Kasumi-1 (cell line): ENCODE results near the gene EPHA2.

Source experiments
- DNase-seq, 2 experiments: peaks; one replicate each; lab custom pipeline; 2025; lab: John Stamatoyannopoulos, UW

Gene EPHA2

DNA sequence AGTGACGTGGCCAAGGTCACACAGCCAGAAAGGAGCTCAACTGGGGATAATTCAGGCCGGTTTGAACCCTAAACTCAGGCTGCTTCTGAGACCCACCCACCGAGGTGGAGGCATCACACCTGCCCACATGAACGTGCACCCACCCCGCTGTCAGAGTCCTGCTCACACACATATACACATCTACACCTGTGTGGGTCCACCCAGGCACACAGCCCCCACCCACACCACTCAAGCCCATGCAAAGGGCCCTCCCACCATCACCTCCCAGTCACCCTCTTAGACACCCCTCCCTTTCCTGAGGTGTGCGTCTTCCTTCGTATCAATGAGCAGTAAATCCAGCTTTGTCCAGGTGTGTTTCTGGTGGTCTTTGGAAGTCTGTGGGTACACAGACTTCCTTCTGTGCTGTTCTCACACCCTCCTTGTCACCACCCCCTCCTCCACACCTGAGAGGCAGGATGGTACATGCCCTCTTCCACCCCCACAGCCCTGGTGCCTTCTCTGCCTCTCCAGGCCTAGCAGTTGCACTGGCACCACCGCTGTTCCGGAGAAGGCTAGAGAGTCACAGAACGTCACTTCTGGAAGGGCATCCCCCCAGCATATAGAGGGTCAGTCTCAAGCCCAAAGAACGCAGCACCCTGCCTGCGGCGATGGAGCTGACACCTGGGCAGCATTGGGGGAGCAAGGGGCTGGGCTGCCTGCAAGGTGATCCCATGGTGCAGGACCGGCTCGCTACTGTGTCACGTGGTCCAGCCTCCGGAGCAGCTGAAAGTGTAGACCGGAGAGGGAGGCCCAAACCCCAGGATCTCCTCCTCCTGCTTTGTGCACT lies 63.6 kb downstream of the EPHA2 start:
- DNase-seq, result no peak

- DNase-seq, result no peak
Measured at GRCh38 chr1:16091296-16091695, 64.6 kb downstream of the EPHA2 start.

GRCh38 chr1:16090076-16090826 lies 65.6 kb downstream of the EPHA2 start:
- no peak for DNase-seq

DNA sequence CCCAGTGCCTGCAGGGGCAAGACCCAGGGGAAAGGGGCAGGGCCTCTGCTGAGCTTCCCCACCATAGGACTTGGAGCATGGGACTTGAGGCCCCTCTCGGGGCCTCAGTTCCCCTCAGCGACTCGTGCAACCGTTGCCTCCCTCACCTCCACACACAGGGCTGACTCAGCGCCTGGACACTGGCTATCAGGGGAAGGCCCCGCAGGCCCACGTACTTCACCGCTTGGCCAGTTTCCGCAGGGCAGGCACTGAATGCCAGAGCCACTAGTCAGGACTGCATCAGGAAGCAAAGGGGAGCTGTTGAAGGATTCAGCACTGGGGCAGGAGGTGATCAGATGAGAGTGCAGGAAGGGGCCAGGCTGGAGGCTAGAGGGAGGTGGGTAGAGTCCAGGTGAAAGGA lies 66.9 kb downstream of the EPHA2 start:
- no peak for DNase-seq

- DNase-seq, result no peak
Measured at GRCh38 chr1:16088351-16088911, 67.4 kb downstream of the EPHA2 start.

DNA sequence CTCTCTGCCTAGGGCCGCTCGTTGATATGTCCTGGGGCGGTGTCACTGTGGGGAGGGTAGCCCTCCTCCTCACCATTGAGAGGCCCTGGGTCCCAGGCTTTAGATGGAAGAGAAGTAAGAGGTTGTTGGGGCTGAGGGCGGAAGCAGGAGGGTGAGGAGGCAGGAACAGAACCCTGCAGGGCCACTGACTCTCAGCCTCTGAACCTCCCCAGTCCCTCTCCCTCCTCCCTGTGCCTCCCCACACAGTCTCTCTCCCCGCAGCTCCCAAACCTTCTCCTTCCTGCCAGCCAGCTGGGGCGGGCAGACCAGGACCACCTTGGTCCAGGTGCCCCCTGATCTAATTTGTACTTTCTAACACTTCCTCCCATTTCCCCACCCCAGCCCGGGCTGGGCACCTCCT lies 68.1 kb downstream of the EPHA2 start:
- no peak for DNase-seq

DNA sequence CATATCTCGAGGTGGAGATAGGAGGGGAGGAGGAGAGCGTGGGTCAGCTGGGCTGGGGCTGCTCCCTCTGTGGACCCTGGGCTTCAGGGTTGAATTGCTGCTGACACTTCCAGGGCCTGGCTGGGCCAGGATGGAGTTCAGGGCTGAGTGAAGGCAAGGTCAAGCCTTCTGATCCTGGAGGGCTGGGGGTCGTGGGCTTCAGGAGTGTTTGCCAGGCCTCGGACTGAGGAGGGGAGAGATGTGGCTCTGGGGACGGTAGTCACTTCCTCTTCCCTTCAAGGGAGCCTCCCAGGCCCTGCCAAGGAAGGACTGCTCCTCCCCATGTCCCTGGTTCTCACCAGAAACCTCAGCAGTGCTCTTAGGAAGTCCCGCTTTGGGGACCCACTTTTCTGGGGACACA lies 70.3 kb downstream of the EPHA2 start:
- peak in 1 of 2 experiments; percentile 13 for DNase-seq

DNA sequence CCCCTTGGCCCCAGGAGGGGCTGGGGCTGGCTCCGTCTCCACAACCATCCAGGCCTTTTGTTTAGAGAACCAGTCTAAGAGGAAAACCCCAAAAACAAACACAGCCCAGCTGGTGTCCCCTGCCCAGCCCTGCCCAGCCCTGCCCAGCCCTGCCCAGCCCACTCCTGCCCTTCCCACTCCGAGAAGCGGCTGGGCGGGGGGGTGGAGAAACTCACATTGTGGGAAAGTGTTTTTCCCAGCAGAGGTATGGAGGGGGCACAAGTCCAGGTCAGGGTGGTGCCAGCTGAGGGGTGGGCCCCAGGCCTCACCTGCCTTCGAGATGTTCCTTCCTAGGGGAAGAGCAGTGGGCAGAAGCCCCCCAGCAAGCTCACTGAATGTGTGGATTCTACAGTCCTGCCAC lies 72.4 kb downstream of the EPHA2 start:
- no peak for DNase-seq

DNA sequence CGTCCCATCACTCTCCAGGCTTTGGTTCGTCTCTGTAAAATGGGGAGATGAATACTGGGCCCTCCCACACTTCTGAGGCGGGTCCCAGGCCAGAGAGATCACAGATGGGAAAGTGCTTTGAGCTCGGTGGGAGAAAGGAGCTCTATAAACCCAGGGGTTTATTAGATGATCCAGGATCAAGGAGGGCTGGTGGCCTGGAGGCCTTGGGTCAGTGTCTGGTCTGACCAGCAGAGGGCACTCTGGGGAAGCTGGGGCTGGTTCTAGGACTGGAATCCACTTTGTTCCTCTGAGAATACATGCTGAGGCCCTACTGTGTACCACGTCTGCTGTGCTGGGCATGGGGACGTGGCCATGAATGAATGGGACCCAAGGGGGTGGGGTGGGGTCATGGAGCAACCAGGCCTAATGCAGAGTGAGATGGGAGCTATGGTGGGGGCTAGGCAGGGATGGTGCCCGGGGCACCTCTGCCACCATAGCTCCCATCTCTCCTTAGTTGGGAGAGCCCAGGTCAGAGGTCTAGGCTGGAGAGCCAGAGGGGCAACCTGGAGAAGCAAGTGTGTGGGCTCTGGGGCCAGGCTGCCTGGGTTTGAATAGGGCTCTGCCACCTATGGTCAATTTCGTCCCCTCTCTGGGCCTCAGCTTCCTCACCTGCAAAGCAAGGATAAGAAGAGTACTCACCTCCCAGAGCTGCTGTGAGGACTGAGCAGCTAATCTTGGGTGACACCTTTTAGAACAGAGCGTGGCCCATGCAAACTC lies 73.4 kb downstream of the EPHA2 start:
- DNase-seq, result peak; percentile 47 to 58

DNA sequence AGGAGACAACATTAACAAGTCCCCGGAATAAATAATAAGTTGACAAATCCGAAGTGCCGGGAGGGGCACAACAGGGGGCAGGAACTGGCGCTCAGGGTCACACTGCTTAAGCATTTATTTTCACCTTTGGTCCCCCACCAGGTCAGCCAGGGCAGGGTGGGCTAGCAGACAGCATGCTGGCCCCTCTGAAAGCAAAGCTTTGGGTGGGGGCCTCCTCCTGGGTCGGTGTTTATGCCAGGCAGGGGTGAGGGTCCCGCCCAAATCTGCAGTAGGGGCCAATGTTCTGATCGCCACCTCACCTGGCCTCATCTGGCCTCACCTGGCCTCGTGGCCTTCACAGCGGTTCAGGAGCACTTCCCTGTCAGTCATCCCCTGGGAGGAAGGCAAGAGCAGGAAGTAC lies 74.2 kb downstream of the EPHA2 start:
- DNase-seq, result no peak

DNA sequence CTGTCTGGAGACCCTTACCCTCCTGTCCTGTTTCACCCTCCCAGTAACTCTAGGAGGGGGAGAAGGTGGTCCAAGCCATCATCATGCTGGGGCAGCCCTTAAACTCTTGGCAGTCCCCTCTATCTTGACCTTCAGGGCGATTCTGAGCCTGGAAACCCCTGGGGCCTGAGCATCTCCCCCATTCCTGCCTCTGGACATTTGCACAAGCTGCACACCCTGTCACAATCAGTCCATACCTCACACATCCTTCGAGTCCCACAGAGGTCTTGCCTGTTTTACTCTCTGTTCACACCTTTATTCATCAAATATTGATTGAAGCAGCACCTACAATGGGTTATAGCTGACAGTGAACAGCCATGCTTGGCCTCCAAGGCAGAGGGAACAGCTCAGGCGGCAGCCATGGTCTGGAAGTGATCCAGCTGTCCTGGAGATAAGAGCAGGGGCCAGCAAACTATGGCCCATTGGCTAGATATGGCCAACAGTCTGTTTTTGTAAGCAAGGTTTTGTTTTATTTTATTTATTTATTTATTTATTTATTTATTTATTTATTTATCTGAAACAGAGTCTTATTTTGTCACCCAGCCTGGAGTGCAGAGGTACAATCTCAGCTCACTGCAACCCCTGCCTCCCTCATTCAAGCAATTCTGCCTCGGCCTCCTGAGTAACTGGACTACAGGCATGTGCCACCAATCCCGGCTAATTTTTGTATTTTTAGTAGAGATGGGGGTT lies 75.3 kb downstream of the EPHA2 start:
- no peak for DNase-seq

DNA sequence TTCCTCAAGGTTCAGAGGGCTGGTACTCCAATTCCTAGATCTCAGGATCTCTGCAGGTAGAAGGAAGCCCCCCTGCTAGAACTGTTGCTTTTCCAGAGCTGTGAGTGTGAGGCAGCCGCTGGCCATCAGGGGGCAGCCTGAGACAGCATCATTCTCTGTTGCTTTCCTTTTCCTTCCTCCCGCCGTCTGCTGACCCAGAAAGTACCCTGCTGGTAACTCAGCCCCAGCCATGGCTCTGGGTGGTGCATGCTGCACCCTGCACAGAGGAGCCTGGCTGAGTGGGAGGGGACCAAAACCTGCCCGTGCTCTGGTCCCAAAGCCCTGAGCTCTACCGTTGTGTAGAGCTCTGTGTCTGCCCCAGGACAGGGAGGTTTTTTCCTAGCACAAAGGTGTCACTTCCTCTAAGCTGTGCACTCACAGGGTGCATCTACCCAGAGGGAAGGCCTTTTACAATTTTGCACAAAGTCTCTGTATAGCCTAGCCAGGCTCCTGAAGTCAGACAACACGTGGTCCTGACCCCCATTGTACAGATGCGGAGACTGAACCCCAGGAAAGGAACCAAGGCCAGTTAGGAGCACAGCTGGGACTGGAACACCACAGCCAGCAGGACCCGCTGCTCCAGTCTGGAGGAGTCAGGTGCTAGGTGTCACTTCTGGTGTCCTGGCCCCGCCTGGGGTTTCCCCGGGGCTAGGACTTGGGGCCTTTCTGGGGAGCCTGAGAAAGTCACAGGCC lies 76.8 kb downstream of the EPHA2 start:
- peak; percentile 66 to 82 for DNase-seq

GRCh38 chr1:16077406-16078245 lies 78.2 kb downstream of the EPHA2 start:
- no peak for DNase-seq

- no peak for DNase-seq
Measured at GRCh38 chr1:16076865-16077238, 79.0 kb downstream of the EPHA2 start.

- DNase-seq, result no peak
Measured at GRCh38 chr1:16076031-16076864, 79.6 kb downstream of the EPHA2 start.

DNA sequence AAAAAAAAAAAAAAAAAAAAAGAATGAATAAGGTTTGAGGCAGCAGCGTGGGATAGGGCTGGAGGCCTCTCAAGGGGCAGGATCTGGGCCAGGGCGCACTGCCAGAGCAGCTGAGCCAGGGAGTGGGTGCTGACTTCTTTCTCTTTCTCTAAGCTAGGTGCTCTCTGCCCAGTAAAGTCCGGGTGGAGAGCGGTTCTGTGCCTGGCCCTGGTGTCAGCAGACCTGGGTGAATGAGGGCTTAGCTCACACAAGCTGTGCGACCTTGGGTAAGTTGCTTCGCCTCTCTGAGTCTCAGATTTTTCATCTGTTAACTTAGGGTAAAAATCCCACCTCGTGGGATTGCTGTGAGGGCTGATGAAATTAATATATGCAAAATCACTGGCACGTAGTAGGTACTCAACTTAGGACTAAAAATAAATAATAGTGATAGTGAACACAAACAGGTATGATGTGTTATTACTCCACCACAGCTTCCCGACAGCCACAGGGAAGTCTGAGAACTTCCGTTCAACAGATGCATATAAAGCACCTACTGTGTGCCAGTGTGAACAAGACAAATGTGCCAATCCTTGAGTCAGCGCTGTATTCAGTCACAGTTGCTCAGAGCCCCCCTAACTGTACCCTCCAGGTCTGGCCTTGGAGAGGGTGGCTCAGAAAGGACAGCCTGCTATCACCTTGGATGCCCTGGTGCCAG lies 80.4 kb downstream of the EPHA2 start:
- no peak for DNase-seq
